HG02884 (cell line): ENCODE measurements around the gene GLP2R.

Experiments
- ATAC-seq: cut with Tn5 transposase; IDR thresholded peaks from one replicate; pipeline ENCODE4 v1.9.1; 2021; ENCODE audit warnings: mild to moderate bottlenecking, moderate library complexity; ENCODE audit not compliant: unreplicated experiment

The GLP2R gene

DNA sequence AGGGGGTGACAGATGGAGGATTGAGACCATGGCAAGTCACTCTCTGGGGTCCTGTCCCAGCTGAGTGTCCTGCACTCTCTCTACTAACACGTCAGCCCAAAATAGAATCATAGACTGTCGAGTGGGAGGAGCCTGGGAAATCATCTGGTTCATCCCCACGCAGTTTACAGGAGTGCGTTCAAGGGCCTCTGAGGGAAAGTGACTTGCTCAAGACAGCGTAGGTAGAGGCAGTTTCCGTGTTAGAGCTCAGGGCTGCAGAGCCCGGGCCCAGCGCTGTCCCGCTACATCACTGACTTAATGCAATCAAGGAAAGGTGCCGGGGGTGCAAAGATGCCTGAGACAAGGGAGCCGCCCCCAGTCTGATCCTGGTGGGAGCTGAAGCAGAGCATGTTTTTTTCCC lies 14.2 kb upstream of the GLP2R start:
- no peak for ATAC-seq

DNA sequence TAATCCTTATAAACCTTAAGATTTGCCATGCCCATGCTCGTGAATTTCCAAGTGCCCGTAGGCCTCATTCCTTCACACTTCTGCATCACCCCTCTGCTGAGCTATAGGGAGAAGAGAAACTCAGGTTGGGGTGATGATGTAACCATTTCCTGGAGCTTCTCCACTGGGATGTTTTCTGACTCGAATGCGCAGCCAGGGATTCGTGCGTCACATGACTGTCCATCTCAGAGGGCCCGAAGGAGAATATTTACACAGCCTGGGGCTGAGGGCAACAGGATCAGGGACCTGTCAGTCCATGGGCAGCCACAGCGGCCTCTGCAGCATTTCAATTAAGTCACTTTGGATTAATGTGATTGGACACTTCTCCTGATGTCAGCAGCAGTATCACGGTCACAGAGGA lies 12.6 kb upstream of the GLP2R start:
- no peak for ATAC-seq

DNA sequence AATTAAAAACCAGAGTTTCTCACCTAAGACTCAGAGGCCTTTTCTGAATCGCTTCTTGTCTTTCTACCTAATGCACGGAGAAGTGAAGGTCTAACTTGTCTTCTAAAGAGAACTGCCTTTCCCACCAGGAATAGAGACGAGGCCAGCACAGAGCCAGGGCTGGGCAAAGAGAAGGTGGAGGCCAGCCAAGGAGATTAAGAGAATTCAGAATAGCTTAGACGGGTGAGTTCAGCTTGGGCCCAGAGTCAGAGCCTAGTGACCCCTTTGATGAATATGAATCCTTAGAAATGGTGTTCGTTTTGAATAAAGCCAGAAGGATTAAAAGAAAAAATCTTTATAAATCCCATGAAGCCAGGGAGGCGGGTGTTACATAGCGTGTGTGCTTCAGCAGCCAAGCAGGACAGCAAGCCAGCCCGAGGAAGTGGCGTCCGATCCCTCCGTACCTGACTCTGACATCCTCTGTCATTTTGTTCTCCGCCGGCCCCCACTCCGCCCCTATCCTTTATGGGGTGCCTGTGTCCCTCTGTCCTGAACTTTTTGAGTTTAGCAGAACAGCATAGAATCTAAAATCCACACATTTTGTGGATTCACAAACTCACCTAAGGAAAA lies 11.3 kb upstream of the GLP2R start:
- ATAC-seq = no peak

DNA sequence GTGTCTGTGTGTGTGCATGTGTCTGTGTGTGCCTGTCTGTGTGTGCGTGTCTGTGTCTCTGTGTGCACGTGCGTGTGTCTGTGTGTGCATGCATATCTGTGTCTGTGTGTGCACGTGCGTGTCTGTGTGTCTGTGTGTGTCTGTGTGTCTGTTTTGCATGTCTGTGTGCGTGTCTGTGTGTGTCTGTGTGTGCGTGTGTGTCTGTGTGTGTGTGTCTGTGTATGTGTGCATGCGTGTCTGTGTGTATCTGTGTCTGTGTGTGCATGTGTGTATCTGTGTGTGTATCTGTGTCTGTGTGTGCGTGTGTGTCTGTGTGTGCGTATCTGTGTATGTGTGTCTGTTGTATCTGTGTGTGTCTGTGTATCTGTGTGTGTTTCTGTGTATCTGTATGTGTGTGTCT lies 9.3 kb upstream of the GLP2R start:
- ATAC-seq = no peak

DNA sequence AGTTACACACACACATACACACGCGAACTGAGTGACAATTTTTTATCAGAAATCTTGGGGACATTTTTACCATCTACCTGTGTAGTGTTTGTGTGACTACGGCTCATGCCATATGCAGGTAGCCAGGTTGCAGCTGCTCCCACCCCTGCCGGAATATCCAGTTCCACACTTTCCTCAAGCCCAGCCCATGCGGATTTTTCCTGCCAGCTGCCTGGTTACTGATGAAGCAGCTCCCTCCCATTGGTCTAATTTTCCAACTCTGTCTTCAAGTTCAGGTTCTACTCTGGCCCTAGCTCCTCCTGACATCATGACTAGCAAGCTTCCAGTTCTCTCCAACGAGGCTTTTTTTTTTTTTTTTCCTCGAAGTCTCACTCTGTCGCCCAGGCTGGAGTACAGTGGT lies 8.6 kb upstream of the GLP2R start:
- no peak for ATAC-seq

DNA sequence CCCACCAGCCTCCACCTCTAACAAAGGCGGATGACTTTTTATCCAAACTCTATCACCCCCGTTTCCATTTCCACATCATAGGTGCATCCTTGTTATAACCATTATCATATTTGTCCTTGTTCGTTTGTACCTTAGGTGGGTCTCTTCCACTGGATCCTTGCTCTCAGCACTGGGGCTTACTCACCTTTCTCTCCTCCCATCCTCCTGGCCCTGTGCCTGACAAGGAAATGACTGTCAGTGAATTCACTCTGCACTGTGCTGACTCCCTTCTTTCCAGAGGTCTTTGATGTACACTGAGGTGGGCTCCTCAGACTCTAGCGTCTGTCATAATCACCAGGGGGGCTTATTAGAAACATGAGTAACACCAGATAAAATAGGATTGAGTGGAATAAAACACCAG lies 7.0 kb upstream of the GLP2R start:
- no peak for ATAC-seq

DNA sequence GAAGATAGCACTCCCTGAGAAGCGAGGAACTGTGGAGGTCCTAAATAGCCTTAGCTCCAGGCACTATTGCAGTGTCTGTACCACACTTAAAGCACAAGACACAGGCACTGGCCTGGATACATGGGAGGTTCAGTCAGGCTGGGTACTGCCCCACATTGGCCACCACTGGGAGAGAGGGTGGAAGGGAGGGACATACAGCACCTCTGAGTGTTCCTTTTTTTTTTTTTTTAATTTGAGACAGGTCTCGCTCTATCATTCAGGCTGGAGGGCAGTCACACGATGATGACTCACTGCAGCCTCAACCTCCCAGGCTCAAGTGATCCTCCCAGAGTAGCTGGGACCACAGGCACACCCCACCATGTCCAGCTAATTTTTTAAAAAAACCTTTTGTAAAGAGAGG lies 5.3 kb upstream of the GLP2R start:
- ATAC-seq = no peak

DNA sequence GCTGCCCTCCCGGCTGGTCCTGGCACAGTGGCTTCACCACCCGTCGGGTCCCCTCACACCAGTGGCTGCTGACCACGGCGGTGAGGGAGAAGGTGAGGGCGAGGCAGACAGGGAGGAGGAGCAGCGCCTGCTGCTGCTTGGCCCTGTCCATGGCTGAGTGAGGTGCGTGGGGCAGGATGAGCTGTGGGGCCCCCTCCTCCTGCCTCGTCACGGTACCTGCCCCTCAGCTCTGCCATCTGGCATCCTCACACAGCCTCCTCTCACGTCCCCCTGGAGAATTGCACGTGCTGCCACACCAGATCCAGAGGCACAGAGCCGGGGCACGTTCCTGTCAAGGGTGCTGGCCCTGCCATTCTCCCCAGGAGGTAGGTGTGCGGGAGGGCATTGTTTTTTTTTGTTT lies 3.8 kb upstream of the GLP2R start, which contains the start of gene GSG1L2:
GSG1L2 (minus strand) TSS at position 159 of the 400 bp plus-strand sequence; CDS start at position 151, 8 bp downstream.
- ATAC-seq = no peak

DNA sequence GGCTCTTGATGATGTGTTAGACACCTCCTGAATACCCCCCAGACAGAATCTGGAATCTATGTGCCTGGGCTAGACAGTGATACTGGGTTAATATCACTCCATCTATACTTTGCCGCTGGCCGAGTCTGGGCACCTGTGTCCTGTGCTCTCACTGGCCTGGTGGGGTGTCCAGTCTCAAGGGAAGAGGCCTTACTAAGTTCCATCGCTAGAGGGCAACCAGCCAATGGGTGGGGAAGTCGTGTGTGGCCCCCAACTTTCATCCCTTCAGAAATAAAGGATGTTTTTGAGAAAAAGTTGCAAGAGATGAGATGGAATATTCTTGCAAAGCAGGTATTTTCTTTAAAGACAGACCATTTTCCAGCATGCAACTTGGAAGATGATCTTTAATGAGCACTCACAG lies 1.6 kb upstream of the GLP2R start:
- no peak for ATAC-seq

DNA sequence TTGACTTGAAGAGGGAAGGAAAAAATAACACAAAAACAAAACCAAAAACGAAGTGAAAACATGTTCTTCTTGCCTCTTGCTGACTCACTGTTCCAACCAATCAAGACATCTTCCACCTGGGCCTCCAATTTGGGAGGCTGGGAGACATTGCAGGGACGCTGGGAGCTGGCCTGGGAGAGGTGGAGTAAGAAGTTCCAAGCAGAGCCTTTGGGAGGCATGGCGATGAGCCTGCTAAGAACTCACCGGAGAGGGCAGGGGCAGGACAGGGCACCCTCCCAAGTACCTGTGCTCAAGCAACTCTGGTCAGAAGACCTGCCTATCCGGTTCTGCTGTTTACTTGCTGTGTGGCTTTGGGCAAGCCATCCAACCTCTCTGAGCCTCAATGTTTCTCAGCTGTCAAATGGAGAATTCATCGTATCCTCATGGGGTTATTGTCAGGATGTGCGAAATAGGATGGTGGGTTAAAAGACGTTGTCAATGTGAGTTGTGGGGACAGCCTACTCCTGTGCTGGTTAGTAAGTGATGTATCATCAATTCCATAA lies 856 bp upstream of the GLP2R start:
- no peak for ATAC-seq

DNA sequence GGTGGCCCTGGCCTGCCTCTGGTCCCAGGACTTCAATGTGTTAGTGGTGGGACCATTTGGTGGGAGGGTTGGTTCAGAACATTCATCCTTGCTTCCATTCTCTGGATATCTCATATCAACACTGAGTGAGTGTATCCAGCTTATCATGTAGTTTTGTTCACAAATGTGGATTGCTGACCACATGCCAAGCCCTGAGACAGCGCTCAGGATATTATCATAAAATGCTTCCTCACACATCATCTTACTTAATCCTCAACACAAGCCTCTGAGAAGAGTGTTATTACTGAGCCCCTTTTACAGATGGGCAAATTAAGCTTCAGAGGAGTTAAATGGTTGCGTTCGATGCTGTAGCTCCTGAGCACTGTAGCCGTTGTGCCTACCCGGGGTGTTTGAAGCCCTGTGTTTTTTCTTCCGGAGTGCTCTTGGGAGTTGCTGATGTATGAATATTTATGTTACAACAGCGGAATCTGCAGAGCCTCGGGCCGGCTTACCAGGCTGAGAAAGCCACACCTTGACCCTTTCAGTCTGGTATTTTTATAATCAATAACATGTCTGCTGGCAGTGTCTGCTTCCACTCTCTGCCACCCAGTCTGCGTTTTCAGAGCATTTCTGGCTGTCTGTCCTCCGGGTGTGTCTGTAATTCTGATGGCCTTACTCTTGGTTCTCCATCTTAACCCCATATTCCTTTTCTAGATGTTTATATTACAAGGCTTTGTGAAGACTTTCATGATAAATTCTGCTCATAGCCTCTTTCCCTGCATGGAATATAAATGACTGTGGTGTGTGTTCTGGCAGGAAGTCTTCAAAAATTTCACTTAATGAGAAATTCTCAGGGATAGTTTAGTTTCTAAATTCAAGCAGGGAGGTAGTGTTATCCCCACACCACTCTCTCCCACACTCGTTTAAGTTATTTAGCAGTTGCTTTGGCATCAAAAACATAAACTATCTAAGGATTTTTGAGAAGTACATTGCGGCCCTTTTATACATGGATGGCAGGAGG lies 2.9 kb downstream of the GLP2R start:
- ATAC-seq = no peak

DNA sequence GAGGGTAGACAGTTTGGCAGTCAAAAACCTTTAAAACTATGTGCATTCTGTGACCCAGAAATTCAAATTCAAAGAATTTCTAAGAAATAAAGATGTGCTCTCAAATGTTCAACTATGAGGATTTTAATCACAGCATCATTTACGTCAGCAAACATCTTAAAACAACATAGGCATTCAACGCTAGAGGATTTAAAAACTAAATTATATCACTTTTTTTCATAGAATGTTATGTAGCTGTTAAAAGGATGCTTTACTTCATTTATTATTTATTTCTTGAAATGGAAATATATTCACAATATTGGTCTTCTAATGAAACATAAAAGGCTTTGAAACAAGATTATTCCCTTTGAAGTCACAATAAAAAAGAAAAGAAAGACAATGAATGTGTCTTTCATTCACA lies 3.6 kb downstream of the GLP2R start:
- no peak for ATAC-seq

DNA sequence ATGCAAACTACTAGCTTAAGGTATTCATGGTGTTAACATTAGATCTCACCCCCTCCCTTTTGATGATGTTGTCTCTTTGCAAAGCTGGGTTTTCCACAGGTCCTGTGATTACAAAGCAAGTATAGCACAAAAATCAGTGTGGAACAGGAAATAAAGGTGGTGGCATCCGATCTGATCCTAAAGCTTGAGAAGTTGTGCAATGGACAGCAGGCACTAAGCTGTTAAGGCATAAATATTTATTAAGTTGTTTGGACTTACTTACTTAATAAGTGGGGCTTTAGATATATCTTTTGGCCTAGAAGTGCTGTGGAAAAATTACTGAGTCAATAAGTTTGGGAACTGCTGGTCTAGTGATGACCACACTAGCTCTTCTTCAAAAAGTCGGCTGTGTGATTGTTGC lies 5.0 kb downstream of the GLP2R start:
- no peak for ATAC-seq

DNA sequence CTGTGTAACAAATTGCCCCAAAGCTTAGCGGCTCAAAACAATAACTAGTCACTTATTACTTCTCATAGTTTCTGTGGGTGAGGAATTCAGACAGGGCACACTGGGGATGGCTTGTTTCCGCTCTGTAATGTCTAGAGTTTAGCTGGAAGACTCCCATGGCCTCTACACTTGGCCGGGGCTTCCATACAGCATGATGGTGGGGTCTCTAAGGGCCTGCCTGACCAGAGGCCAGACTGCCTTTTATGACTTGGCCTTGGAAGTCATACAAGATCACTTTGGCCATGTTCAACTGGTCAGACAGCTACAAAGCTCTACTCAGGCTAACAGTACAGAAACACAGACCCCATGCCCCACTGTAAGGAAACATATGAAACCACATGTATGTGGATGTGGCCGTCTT lies 8.2 kb downstream of the GLP2R start:
- ATAC-seq = no peak

DNA sequence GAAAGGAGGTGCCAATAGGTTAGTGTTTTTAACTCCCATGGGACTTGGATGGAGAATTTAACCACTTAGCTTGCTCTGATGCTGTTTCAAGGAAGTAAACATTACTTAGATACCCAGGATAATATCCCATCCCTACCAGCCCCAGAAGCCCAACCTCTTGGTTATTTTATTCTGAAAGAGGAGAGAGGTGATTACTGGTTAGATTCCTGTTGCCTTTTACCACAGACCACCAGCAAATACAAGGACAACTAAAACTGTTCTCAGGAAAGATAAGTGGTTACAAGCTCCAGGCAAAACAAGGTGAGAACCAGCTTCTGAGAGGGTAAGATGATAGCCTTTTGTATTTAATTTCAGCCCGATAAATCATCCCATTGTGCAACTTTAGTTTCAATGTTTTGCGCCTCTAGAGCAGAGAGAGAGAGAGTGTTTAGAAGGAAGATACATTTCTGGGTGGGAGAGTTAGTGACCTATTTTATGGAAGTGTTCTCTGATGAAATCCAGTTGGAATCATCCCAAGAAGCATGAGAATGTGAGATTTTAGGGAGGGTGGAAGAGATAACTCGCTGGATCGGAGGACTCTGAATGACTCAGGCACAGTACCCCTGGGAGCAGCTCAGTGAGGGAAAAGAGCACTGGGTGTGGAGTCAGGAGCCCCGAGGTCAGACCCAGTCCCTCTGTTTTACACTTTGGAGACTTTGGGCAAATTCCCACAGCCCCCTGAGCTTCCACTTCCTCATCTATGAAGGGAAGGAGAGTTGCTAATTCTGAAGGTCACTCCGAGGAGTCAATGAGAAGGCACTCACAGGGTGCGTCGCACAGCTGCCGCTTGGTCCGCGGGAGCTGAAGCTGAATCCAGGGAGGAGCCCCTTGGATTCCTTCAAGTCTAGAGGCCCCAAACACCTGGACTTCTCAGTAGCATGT lies 12.1 kb downstream of the GLP2R start:
- ATAC-seq = no peak

DNA sequence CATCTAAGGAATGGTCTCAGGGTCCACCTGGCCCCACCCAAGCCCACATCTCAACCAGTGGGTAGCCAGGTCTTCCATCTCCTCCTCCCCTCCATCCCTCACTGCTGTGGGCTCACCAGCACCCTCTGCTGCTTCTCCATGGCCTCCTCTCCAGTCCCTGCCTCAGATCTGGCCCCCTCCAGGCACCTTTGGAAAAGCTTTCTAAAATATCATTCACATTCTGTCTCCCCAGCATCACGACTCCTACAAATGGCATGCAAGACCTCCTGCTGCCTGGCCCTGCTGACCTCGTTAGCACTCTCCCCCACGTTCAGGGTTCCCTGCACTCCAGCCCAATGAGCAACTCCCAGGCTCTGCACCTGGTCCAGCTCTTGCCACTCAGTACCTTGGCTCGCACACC lies 13.7 kb downstream of the GLP2R start:
- ATAC-seq = no peak

DNA sequence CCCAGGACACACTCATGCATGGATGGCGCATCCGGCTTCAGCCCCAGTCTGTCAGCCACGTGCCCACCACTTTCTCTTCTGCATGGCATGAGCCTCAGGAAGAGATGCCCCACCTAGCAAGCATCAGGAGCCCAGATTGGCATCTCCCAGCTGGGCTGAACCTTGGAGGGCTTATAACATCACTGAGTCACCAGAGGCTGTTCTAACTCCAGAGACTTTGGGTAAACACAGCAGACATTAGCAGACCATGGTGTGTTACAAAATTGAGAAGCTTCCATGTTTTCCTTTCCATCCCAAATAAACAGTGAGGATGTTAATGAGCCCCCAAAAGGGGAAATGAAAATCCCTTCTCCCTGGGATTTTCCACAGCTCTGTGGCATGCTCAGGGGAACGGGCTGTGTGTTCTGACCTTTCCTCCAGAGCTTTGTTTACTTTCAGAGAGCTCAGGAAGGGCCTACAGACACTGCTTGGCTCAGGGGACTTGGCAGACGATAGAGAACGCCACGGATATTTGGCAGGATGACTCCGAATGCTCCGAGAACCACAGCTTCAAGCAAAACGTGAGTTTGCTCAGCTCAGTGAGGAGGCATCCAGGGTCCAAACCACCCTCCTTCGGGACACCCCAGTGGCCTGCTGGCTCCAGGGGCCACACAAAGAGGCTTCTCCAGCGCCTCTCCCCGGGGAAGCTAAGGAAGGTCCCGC lies 16.5 kb downstream of the GLP2R start:
- ATAC-seq = no peak

DNA sequence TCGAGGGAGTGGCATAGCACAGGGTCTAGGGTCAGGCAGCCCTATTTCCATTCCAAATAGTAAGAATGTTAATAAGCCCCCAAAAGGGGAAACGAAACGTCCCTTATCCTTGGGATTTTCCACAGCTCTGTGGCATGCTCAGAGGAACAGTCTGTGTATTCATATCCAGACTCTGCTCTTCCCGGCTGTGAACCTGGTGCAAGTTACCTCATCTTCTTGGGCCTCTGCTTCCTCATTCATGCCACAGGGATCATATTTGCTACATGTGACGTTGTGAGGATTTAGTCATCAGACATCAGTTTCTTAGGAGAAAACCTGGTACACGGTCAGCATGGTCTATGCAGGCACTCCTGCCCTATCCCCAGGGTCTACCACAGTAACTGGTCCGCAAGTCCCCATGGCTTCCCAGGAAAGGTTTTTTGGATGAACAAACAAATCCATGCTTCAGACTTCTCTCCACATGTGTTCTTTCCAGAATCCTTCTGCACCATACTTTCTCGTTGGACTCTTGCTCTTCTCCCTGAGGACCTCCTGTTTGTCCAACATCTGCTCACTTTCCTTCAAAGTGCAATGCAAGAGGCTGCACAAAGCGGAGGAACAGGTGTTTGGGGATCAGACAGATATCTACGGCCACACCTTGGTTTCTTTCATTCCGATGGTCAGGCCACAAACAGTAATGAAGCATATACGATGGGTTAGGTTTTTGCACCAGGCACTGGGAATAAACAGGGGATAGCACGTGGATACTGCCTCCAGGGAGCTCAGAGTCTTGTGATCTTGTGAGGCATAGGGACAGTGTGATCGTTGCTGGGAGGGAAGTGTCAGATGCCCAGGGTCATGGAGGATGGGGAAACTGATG lies 17.7 kb downstream of the GLP2R start:
- no peak for ATAC-seq

DNA sequence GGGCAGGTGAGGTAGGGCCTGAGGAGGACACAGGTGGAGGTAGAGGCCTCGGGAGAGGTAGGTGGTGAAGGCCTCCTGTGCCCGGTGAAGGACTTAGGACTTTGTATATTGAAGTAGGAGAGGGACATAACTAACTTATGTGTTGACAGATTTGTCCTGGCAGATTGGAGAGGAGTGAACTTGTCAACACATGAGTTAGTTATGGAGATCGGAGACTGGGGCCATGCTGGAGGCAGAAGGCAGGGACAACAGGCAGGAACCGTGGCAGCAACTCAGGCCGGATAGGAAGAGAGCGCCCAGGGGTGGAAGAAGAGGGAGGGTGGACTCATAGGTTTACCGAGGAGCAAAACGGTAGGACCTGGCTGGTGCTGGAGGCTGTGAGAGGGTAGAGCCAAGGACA lies 18.4 kb downstream of the GLP2R start:
- ATAC-seq = no peak
